Prostate gland (tissue), 2 donors: Measurements from ENCODE around the gene DLGAP1.

ENCODE experiments used
- CTCF ChIP-seq, 4 experiments: fragments of 200-600 bp in 2 of 4; fragments of 450-650 bp in 2 of 4; sonication (generic) in 2 of 4; IDR thresholded peaks; 1 replicate in 3 of 4; 2 replicates in 1 of 4; pipeline ENCODE4 v1.5.1; 2016 to 2019; ENCODE audit warnings: antibody characterized with exemption in 4 of 4, mild to moderate bottlenecking in 2 of 4, moderate library complexity in 2 of 4
- POLR2A ChIP-seq: fragments of 450-650 bp; IDR thresholded peaks from one replicate; pipeline ENCODE4 v1.6.1; 2016; ENCODE audit warnings: antibody characterized with exemption, mild to moderate bottlenecking
- POLR2AphosphoS5 ChIP-seq: sonication (generic); formaldehyde crosslinking; IDR thresholded peaks from one replicate; pipeline ENCODE4 v1.6.1; 2017; ENCODE audit warnings: antibody characterized with exemption

- TF ChIP-seq CTCF (IDR thresholded peaks at IDR 0.05) (no peak), POLR2A (no peak), POLR2AphosphoS5 (no peak)
These were observed 829.4 kb downstream of the DLGAP1 start for GRCh38 chr18:3625742-3626091.
